ENCODE measurements around the gene DPF3. TPM values are rescaled to one million over a fixed set of nuclear protein-coding genes. Genes with fewer than 3 reads are reported as not detected.

Gene DPF3
- total and polyA plus RNA-seq, 2 donors (not counting 1 experiment from before 2014, with no cell fraction given) = 7.6 to 13.7 TPM

DNA sequence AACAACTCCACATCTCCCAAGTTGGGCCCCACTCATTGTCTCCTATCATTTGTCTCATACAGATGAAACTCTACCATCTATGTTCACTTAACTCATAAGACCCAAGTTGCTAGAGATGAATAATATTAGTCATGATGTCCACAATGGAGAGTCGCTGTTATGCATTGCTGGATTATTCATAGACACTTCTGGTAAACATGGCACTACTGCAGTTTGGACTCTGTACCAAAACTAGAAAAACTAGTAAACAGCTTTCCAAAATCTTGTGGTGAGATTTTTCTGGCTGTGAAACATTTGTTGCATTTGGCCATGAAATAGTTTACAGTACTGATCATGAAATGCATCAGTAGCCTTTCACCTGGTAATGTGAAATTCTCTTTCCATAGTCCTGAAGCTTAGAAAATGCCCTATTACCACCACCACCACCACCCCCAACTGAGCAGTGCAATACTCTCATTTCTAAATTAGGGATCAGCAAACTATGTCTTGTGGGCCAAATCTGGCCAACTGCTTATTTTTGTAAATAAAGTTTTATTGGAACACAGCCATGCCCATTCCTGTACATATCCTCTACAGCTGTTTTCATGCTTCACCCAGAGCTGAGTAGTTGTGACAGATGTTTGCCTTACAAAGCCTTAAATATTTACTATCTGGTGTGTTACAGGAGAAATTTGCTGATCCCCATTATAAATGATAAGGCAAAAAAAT is 236.5 kb downstream of the DPF3 start:
- Histone ChIP-seq H3K9me3 (ENCODE audit: control insufficient read depth, insufficient read depth, low read depth, low read length) (no peaks in the 10 kb centered on the region), H3K4me1 (ENCODE audit: control insufficient read depth, extremely low read depth, insufficient read depth, low read length) (peaks cover 8% of the 10 kb centered on the region), H3K27ac (ENCODE audit: insufficient read depth, low read length) (no peak overlapping the region), H3K79me2 (ENCODE audit: control insufficient read depth, insufficient read depth, low read length) (no peaks in the 10 kb centered on the region), H3K27me3 (ENCODE audit: control insufficient read depth, insufficient read depth, low read length) (no peaks in the 10 kb centered on the region), H2AFZ (ENCODE audit: low read length) (no peak overlapping the region), H3K4me2 (ENCODE audit: extremely low read depth, insufficient read depth, low read length) (no peak overlapping the region), H3K36me3 (ENCODE audit: control insufficient read depth, insufficient read depth, low read length) (peaks cover 2% of the 10 kb centered on the region), H4K20me1 (ENCODE audit: control insufficient read depth, extremely low read depth, insufficient read depth, low read length) (no peaks in the 10 kb centered on the region), H3K4me3 (replicated peaks in 1 of 4; ENCODE audit: control extremely low read depth in 1 of 4, insufficient read depth in 1 of 4, low read depth in 3 of 4, low read length in 4 of 4) (no peak overlapping the region), H3K9ac (ENCODE audit: insufficient read depth, low read length) (no peak overlapping the region)
- TF ChIP-seq EZH2 (IDR thresholded peaks at IDR 0.05; ENCODE audit: low read length, missing control alignments) (no peak), CTCF (conservative IDR thresholded peaks at IDR 0.05 in 1 of 2, IDR thresholded peaks at IDR 0.05 in 1 of 2; ENCODE audit: low read depth in 1 of 2, low read length in 2 of 2) (no peak)
- DNase-seq (ENCODE audit: low read depth in 2 of 2) = peak in 1 of 2 donors; percentile 53

DNA sequence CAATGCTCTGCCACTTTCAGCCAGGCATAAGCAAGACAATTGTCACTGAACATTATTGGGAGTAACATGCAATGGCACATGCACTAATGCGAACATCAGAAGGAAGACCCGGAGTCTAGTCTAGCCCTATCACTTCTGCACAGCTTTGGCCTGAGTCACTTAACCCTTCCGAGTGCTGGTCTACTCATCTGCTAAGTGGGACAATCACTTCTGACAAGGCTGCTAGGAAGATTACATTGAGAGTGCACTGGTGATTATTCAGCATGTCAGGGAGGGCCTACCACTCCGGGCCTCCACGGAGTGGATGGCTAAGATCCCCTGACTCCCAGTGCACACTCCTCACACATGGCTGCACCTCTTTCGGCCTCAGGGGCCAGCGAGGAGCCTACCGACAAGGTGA is 240.9 kb downstream of the DPF3 start:
- TF ChIP-seq CTCF (conservative IDR thresholded peaks at IDR 0.05 in 1 of 2, IDR thresholded peaks at IDR 0.05 in 1 of 2; ENCODE audit: low read depth in 1 of 2, low read length in 2 of 2) = no peak
- TF ChIP-seq EZH2 (IDR thresholded peaks at IDR 0.05; ENCODE audit: low read length, missing control alignments) = no peak
- no peak overlapping the region for H3K27ac ChIP-seq (ENCODE audit: insufficient read depth, low read length)
- peak in 1 of 2 donors; percentile 36 for DNase-seq (ENCODE audit: low read depth in 2 of 2)

GRCh38 chr14:72652179-72652578 is 241.7 kb downstream of the DPF3 start:
- Histone ChIP-seq H3K27ac (ENCODE audit: insufficient read depth, low read length) (no peak overlapping the region), H4K20me1 (ENCODE audit: control insufficient read depth, extremely low read depth, insufficient read depth, low read length) (no peaks in the 10 kb centered on the region), H3K36me3 (ENCODE audit: control insufficient read depth, insufficient read depth, low read length) (no peaks in the 10 kb centered on the region), H3K4me3 (replicated peaks in 1 of 4; ENCODE audit: control extremely low read depth in 1 of 4, insufficient read depth in 1 of 4, low read depth in 3 of 4, low read length in 4 of 4) (no peak overlapping the region), H3K9me3 (ENCODE audit: control insufficient read depth, insufficient read depth, low read depth, low read length) (no peaks in the 10 kb centered on the region), H3K9ac (ENCODE audit: insufficient read depth, low read length) (no peak overlapping the region), H2AFZ (ENCODE audit: low read length) (no peak overlapping the region), H3K4me2 (ENCODE audit: extremely low read depth, insufficient read depth, low read length) (no peak overlapping the region), H3K27me3 (ENCODE audit: control insufficient read depth, insufficient read depth, low read length) (no peaks in the 10 kb centered on the region), H3K79me2 (ENCODE audit: control insufficient read depth, insufficient read depth, low read length) (no peaks in the 10 kb centered on the region), H3K4me1 (ENCODE audit: control insufficient read depth, extremely low read depth, insufficient read depth, low read length) (peaks cover 22% of the 10 kb centered on the region)
- DNase-seq (ENCODE audit: low read depth in 2 of 2) = peak in 1 of 2 donors; percentile 80
- TF ChIP-seq CTCF (conservative IDR thresholded peaks at IDR 0.05 in 1 of 2, IDR thresholded peaks at IDR 0.05 in 1 of 2; ENCODE audit: low read depth in 1 of 2, low read length in 2 of 2) = no peak
- TF ChIP-seq EZH2 (IDR thresholded peaks at IDR 0.05; ENCODE audit: low read length, missing control alignments) = no peak

More for the DNA sequence above, 240.9 kb downstream of the DPF3 start:
- Histone ChIP-seq H3K4me3 (replicated peaks in 1 of 4; ENCODE audit: control extremely low read depth in 1 of 4, insufficient read depth in 1 of 4, low read depth in 3 of 4, low read length in 4 of 4) (no peak overlapping the region), H3K79me2 (ENCODE audit: control insufficient read depth, insufficient read depth, low read length) (no peaks in the 10 kb centered on the region), H4K20me1 (ENCODE audit: control insufficient read depth, extremely low read depth, insufficient read depth, low read length) (no peaks in the 10 kb centered on the region), H2AFZ (ENCODE audit: low read length) (no peak overlapping the region), H3K27me3 (ENCODE audit: control insufficient read depth, insufficient read depth, low read length) (no peaks in the 10 kb centered on the region), H3K9me3 (ENCODE audit: control insufficient read depth, insufficient read depth, low read depth, low read length) (no peaks in the 10 kb centered on the region), H3K4me1 (ENCODE audit: control insufficient read depth, extremely low read depth, insufficient read depth, low read length) (peaks cover 22% of the 10 kb centered on the region), H3K9ac (ENCODE audit: insufficient read depth, low read length) (no peak overlapping the region), H3K4me2 (ENCODE audit: extremely low read depth, insufficient read depth, low read length) (no peak overlapping the region), H3K36me3 (ENCODE audit: control insufficient read depth, insufficient read depth, low read length) (no peaks in the 10 kb centered on the region)

All from fibroblast of lung (primary cell).